Fibroblast of the conjunctiva (primary cell): ENCODE data around the gene CLASP1.
A peak's percentile ranks its signal among the peaks of the same experiment; 100 is the strongest.

ENCODE experiments used
- DNase-seq: peaks from one replicate; pipeline ENCODE4 v3.0.0-alpha.2; 2010; ENCODE audit warnings: low read depth

Gene CLASP1

DNA sequence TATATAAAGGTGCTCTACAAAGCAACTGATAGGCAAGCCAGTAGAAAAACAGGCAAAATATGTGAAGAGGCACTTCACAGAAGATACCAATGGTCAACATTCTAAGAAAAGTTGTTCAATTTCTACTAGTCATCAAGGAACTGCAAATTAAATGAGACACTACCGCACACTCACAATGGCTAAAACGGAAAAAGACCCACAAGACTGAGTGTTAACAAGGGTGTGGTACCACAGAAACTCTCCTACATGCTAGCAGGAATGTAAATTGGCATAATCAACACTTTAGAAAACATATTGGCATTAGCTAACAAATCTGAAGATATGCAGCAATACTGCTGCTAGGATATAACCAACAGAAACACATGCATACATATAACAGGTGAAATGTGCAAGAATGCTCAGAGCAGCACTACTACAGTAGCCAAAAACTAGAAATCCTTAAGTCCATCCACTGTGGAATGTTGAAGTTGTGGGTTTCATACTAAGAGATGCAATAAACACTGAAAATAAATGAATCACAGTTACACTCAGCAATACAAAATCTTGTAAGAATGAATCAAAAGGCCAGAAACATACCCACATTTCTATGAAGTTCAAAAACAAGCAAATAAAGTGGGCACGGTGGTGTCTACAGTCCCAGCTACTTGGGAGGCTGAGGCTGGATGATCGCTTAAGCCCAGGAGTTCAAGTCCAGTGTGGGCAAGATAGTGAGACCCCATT, 109.4 kb downstream of the CLASP1 start:
- no peak for DNase-seq

DNA sequence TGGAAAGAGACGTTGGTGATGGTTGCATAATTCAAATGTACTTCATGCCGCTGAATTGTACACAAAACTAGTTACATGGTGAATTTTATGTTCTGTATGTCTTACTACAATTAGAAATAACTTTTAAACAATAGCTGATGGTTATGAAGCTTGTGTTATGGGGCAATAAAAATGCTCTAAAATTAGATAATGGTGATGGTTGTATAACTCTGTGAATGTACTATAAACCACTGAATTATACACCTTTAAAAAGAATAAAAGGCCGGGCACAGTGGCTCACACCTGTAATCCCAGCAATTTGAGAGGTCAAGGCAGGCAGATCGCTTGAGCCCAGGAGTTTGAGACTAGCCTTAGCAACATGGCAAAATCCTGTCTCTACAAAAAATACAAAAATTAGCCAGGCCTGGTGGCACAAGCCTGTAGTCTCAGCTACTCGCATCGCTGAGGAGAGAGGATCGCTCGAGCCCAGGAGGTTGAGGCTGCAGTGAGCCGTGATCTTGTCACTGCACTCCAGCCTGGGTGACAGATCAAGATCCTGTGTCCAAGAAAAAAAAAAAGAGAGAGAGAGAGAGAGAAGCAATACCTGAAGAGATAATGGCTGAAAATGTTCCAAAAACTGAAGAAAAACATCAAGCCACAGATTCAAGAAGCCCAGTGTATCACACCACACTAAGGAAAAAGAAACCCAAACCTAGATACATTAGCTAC, 112.3 kb downstream of the CLASP1 start:
- DNase-seq = no peak

DNA sequence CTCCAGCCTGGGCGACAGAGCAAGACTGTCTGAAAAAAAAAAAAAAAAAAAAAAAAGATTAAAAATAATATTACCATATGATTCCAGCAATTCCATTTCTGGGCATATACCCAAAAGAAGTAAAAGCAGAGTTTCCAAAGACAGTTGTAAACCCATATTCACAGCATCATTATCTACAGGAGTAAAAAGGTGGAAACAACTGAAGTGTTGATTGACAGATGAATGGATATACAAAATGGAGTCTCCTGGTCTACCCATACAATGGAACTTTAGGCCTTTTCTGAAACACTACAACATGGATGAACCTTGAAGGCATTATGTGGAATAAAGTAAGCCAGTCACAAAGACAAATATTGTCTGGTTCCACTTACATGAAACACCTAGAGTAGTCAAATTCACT, 112.9 kb downstream of the CLASP1 start:
- no peak for DNase-seq

DNA sequence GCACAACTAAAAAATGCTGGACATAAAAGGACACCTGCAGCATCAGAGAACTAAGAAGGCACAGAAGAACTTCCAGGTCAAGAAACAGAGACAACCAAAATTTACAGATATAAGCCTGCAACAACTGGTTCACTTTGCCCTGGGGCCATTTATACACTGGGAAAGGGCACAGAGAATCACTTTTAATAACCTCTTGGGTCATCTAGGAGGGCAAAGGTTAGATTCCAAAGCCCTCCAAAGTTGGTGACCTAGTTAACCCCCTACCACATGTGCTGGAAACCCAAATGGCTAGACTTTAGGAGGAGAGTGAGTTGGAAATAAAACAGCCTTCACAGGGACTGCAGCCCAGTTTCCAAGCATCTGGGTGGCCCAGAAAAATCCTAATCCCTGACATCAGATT, 115.3 kb downstream of the CLASP1 start:
- no peak for DNase-seq

DNA sequence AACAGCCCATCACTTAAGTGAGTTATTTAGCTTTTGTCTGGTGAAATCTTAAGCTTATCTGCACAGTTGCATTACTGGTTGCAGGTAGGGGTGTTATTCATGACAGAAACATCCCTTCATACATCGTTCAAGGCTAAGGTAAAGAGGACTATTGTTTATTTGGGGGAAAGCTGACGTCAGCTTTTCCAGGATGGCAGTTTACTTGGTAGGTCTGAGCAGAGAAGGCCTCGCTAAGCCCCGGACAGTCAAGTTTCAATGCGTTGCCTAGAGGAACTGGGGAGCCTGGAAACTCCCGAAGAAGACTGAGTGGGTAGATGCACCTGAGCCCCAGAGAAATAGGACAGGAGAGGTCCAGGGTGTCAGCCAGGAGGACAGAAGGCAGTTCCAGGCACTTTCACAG, 116.4 kb downstream of the CLASP1 start:
- DNase-seq = no peak

GRCh38 chr2:121532347-121532766, 116.9 kb downstream of the CLASP1 start:
- no peak for DNase-seq

DNA sequence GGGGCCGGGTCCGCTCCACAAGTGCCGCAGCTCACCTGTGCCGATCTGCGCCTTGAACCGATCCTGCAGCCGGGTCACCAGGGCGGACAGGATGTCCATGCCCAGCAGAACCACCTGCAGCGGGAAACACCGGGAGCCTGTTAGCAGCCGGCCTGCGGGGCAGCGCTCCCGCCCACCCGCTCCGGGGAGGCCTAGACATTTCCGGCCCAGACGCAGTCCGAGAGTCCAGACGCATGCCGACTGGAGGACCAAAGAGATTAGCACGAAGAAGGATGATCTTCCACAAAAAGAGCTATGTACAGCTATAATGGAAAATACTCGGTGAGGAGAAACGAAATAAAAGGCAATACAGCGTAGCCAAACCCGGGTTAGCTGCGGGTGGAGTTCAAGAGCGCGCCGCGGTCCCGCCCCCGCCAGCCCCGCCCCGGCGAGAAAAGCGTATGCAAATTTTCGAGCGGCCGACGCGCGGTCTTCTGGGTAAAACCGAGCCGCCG, 119.0 kb downstream of the CLASP1 start:
- peak; percentile 40 for DNase-seq

GRCh38 chr2:121529439-121530211, 119.6 kb downstream of the CLASP1 start:
- DNase-seq = peak; percentile 47

- peak; percentile 72 for DNase-seq
Measured at GRCh38 chr2:121527009-121527682, 122.1 kb downstream of the CLASP1 start.

GRCh38 chr2:121524685-121525425, 124.4 kb downstream of the CLASP1 start:
- no peak for DNase-seq

DNA sequence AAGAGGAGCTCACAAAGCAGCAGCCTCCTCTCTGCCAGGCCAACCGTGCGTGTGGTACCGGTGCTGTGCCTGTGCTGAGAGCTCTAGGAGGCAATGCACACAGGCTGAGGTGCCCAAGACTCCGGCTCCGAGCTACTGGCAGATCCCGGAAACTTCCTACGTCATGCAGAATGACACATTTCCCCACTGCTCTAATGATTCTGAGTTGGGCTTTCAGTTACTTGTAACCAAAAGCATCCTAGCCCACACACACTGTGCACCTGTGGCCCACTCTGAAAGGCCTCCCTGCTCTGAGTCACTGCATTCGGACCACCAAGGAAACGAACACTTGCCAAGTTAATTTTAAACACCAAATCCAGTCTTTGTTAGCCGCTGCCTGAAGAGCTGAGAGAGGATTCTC, 127.9 kb downstream of the CLASP1 start:
- DNase-seq = no peak

DNA sequence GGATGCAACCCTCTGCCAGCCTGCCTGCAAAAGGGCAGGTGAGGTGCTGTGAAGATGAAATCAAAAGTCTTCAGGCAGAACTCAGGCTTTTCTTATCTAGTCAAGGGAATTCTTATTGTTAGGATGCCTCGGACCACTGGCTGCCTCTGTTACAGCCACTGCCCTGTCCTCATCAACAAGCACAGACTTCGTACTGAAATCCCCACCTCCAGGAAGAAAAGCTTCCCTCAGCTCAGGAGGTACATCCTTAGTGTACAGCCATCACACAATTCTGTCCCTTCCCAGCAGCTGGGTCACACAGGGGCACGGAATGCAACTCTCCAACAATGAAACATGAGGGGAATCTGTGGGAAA, 128.6 kb downstream of the CLASP1 start:
- DNase-seq = no peak

DNA sequence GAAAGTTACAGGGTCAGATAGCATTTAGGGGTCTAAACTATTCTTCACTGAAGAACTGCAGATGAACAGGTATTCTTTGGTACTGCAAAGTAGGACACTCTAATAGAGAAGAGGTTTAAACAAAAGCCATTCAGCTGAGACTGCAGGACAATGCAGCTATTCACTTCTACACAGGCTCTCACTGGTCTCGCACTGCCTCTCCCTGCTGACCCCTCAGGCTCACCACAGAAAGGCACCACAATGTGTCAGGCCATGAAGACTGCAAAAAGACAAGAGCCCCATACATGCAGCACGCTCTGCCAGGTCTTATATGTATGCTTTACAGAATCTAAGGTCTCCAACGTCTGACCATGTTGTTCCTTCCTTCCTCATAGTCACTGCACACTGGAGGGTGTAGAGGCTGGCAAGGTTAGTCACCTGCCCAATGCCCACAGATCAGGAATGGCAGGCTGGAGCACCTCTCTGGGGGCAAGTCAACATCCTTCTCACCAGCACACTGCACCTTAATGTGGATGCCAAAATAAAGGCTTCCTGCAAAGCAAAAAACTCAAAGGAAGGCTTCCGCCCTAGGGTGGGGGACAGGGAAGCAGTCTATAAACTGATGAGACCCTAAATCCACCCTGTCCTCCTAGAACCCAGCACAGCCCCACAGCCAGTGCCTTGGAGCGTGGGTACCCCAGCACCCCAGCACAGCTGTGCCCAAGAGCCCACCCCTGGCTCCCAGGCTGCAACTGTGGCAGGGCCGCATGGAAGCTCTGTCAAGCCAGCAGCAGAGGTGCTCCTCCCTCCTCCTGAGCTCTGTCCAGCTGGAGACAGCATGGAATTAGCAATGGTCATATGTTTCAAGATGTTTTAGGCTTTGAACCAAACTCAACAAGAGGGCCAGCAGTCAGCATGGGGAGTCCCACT, 129.3 kb downstream of the CLASP1 start:
- no peak for DNase-seq

- no peak for DNase-seq
Measured at GRCh38 chr2:121519153-121519552, 130.1 kb downstream of the CLASP1 start.

- no peak for DNase-seq
Measured at GRCh38 chr2:121513597-121514333, 135.5 kb downstream of the CLASP1 start.

GRCh38 chr2:121510857-121511256, 138.4 kb downstream of the CLASP1 start:
- DNase-seq = no peak

DNA sequence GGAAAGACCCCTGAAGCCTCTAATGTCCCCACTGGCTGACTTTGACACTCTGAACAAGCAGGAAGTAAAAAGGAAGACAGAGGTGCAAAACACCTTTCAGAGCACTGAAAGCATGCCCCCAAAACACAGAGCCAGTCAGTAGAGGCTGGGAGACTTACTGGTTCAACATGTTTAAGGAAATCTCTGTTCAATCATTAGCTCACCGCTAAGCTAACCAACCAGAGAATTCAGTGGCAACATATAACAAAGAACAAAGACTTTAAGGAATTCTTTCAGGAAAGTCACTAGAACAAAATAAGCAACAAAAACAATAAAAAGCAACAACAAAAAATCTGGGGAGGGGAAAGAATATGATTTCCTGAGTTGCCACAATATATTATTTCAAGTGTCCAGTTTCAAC, 142.6 kb downstream of the CLASP1 start:
- DNase-seq = no peak

- no peak for DNase-seq
Measured at GRCh38 chr2:121505986-121506586, 143.2 kb downstream of the CLASP1 start.

GRCh38 chr2:121505005-121505404, 144.3 kb downstream of the CLASP1 start:
- peak; percentile 22 for DNase-seq
